Neutrophil (primary cell): Measurements from ENCODE around the gene PSMB5.

Source experiments
- H3K27ac ChIP-seq: fragments of 200-600 bp; sonication (generic); 2 replicates; pipeline ENCODE4 v1.5.1; 2016; ENCODE audit warnings: mild to moderate bottlenecking, moderate library complexity
- H3K27me3 ChIP-seq: fragments of 200-600 bp; sonication (generic); 2 replicates; pipeline ENCODE4 v1.6.0; 2016; ENCODE audit warnings: mild to moderate bottlenecking
- H3K36me3 ChIP-seq: fragments of 200-600 bp; sonication (generic); 2 replicates; pipeline ENCODE4 v1.5.1; 2017
- H3K4me1 ChIP-seq, 2 experiments: fragments of 200-600 bp in 1 of 2; sonication (generic) in 1 of 2; 1 replicate in 1 of 2; 2 replicates in 1 of 2; pipeline versions ENCODE4 v1.5.1 to v1.6.1; 2013 to 2016; ENCODE audit warnings: low read depth in 1 of 2, low read length in 1 of 2, mild to moderate bottlenecking in 1 of 2, moderate library complexity in 1 of 2; ENCODE audit not compliant: control insufficient read depth in 1 of 2, insufficient read depth in 1 of 2
- H3K4me3 ChIP-seq, 2 experiments: fragments of 200-600 bp in 1 of 2; sonication (generic) in 1 of 2; 1 replicate in 1 of 2; 2 replicates in 1 of 2; pipeline ENCODE4 v1.5.1; 2013 to 2016; ENCODE audit warnings: low read depth in 1 of 2, low read length in 1 of 2, mild to moderate bottlenecking in 1 of 2, moderate library complexity in 1 of 2
- H3K9me3 ChIP-seq: fragments of 200-600 bp; sonication (generic); 2 replicates; pipeline ENCODE4 v1.5.1; 2016
- CTCF ChIP-seq: fragments of 200-600 bp; sonication (generic); IDR thresholded peaks from 2 replicates; pipeline ENCODE4 v1.5.1; 2016; ENCODE audit warnings: antibody characterized with exemption

The PSMB5 gene

GRCh38 chr14:22987291-22987690, 47.4 kb downstream of the PSMB5 start:
- Histone ChIP-seq H3K9me3 (no peaks in the 10 kb centered on the region), H3K27me3 (peaks cover 11% of the 10 kb centered on the region), H3K27ac (no peak overlapping the region), H3K4me1 (peaks cover 10 to 14% of the 10 kb centered on the region in 2 experiments), H3K36me3 (peaks cover 38% of the 10 kb centered on the region), H3K4me3 (no peak overlapping the region)
- no peak for TF ChIP-seq CTCF

- no peak overlapping the region for H3K27ac ChIP-seq
- peak; percentile 89 for TF ChIP-seq CTCF
- peaks cover 35% of the 10 kb centered on the region for H3K36me3 ChIP-seq
- H3K4me3 ChIP-seq = no peak overlapping the region
- H3K9me3 ChIP-seq = no peaks in the 10 kb centered on the region
- peaks cover 16 to 21% of the 10 kb centered on the region in 2 experiments for H3K4me1 ChIP-seq
- H3K27me3 ChIP-seq = peaks cover 18% of the 10 kb centered on the region
Observed at GRCh38 chr14:22986508-22987054, 48.1 kb downstream of the PSMB5 start.

- Histone ChIP-seq H3K9me3 (no peaks in the 10 kb centered on the region), H3K27me3 (peaks cover 24% of the 10 kb centered on the region), H3K36me3 (peaks cover 29% of the 10 kb centered on the region), H3K27ac (no peak overlapping the region), H3K4me1 (peaks cover 22 to 27% of the 10 kb centered on the region in 2 experiments), H3K4me3 (no peak overlapping the region)
- TF ChIP-seq CTCF = no peak
Observed at GRCh38 chr14:22985894-22986507, 48.7 kb downstream of the PSMB5 start.

GRCh38 chr14:22984959-22985658, 49.6 kb downstream of the PSMB5 start:
- no peak overlapping the region for H3K27ac ChIP-seq
- peaks cover 33% of the 10 kb centered on the region for H3K27me3 ChIP-seq
- H3K36me3 ChIP-seq = peaks cover 29% of the 10 kb centered on the region
- no peaks in the 10 kb centered on the region for H3K9me3 ChIP-seq
- no peak overlapping the region for H3K4me3 ChIP-seq
- peaks cover 27 to 35% of the 10 kb centered on the region in 2 experiments for H3K4me1 ChIP-seq
- TF ChIP-seq CTCF = no peak

- Histone ChIP-seq H3K36me3 (peaks cover 9% of the 10 kb centered on the region), H3K4me1 (peaks cover 27 to 36% of the 10 kb centered on the region in 2 experiments), H3K4me3 (peak within 1 kb of the TSS; percentile 65 to 78), H3K27ac (no peak within 1 kb of the TSS), H3K9me3 (no peaks in the 10 kb centered on the region), H3K27me3 (peaks cover 57% of the 10 kb centered on the region)
- TF ChIP-seq CTCF = no peak
Observed at GRCh38 chr14:22982477-22983245, 52.0 kb downstream of the PSMB5 start, which contains the start of gene AJUBA. Gene AJUBA (minus strand): TSS chr14:22982551. CDS start chr14:22982266, 285 bp downstream.
